NT2/D1 (cell line): ENCODE data around the gene FAH.

ENCODE experiments used
- SUZ12 ChIP-seq: IDR thresholded peaks from 2 replicates; pipeline ENCODE4 v1.6.1; 2011; ENCODE audit not compliant: insufficient read length, insufficient read depth; ENCODE audit errors: extremely low read depth
- YY1 ChIP-seq: IDR thresholded peaks from 2 replicates; pipeline ENCODE4 v1.6.1; 2011; ENCODE audit not compliant: insufficient read length, insufficient read depth

GRCh38 chr15:80179025-80179759 lies 26.4 kb downstream of the FAH start:
- TF ChIP-seq YY1 (no peak), SUZ12 (no peak)
